K562 (cell line): ENCODE data around the gene SELENOI. TPM values are rescaled to one million over a fixed set of nuclear protein-coding genes. Genes with fewer than 3 reads are reported as not detected.

ENCODE experiments used
- ATAC-seq: fragments of 200-7000 bp; cut with Tn5 transposase; 3 replicates; pipeline ENCODE4 v1.9.1; 2020; ENCODE audit warnings: moderate library complexity
- BruUV-seq: library from RNA; stranded (reverse); fragments of 400-500 nt; replicated peaks from 2 replicates; lab custom pipeline; 2021; lab: Mats Ljungman, UMichigan
- CTCF ChIA-PET: fragments of 300-600 bp; formaldehyde crosslinking; extraction: SDS; loops from one replicate; lab custom pipeline; 2021; ENCODE audit warnings: low intra/inter-chr PET ratio; lab: Yijun Ruan, JAX
- POLR2A ChIA-PET: fragments of 300-600, 350-650 bp; sonication (Branson Sonifier 250); formaldehyde crosslinking; extraction: SDS; loops from one replicate; lab custom pipeline; 2021; ENCODE audit warnings: antibody characterized with exemption, inconsistent platforms; lab: Yijun Ruan, JAX
- DNase-seq, 4 experiments: peaks; one replicate each; pipeline versions ENCODE4 v3.0.0 to v3.0.0-alpha.2; 2011 to 2018; ENCODE audit warnings: low spot score in 3 of 4, mixed read lengths in 3 of 4; ENCODE audit errors: extremely low read depth in 1 of 4
- FAIRE-seq: peaks from 2 replicates; lab custom pipeline; 2011; peaks lifted over from hg19 to GRCh38; lab: Jason Lieb, UNC
- H2AFZ ChIP-seq: 2 replicates; pipeline ENCODE4 v1.6.0; 2011; ENCODE audit warnings: low read depth, low read length, control low read depth, inconsistent platforms
- H3K27ac ChIP-seq: fragments of 200-600 bp; 3 replicates; pipeline ENCODE4 v1.8.0; 2011; ENCODE audit warnings: low read depth, mild to moderate bottlenecking, control low read depth, inconsistent platforms, low read length, moderate library complexity, mixed read lengths; ENCODE audit errors: extremely low read depth
- H3K27me3 ChIP-seq, 2 experiments: fragments of 300-600 bp in 1 of 2; 2 replicates in 1 of 2; 3 replicates in 1 of 2; pipeline versions ENCODE4 v1.6.0 to v1.8.0; 2011; ENCODE audit warnings: inconsistent platforms in 2 of 2, low read length in 2 of 2, mild to moderate bottlenecking in 1 of 2, mixed read lengths in 1 of 2, moderate library complexity in 1 of 2; ENCODE audit not compliant: control insufficient read depth in 2 of 2, insufficient read depth in 2 of 2
- H3K36me3 ChIP-seq: fragments of 300-600 bp; 3 replicates; pipeline ENCODE4 v1.8.0; 2011; ENCODE audit warnings: mild to moderate bottlenecking, low read length, inconsistent platforms; ENCODE audit not compliant: control insufficient read depth, insufficient read depth
- H3K4me1 ChIP-seq, 2 experiments: fragments of 200-600 bp in 1 of 2; replicated peaks in 1 of 2; 2 replicates in 1 of 2; 3 replicates in 1 of 2; pipeline versions ENCODE4 v1.5.1 to v1.8.0; 2011; ENCODE audit warnings: inconsistent platforms in 2 of 2, low read length in 2 of 2, mild to moderate bottlenecking in 1 of 2, mixed read lengths in 1 of 2, moderate library complexity in 1 of 2; ENCODE audit not compliant: control insufficient read depth in 2 of 2, insufficient read depth in 2 of 2
- H3K4me2 ChIP-seq: 2 replicates; pipeline ENCODE4 v1.6.1; 2011; ENCODE audit warnings: low read length, control low read depth, inconsistent platforms, mixed read lengths; ENCODE audit not compliant: insufficient read depth
- H3K4me3 ChIP-seq: fragments of 200-600 bp; sonication (generic), shearing (Covaris generic); 2 replicates; pipeline ENCODE4 v1.5.1; 2016; ENCODE audit warnings: control low read depth, inconsistent platforms
- H3K79me2 ChIP-seq: fragments of 200-600 bp; 3 replicates; pipeline ENCODE4 v1.8.0; 2011; ENCODE audit warnings: low read length, inconsistent platforms; ENCODE audit not compliant: control insufficient read depth, insufficient read depth
- H3K9ac ChIP-seq, 2 experiments: 2 replicates each; pipeline versions ENCODE4 v1.6.0 to v1.6.1; 2011; ENCODE audit warnings: low read depth in 2 of 2, low read length in 2 of 2, control low read depth in 1 of 2, inconsistent platforms in 1 of 2, mild to moderate bottlenecking in 1 of 2, mixed read lengths in 1 of 2; ENCODE audit not compliant: insufficient read depth in 1 of 2
- H3K9me1 ChIP-seq: one replicate; pipeline ENCODE4 v1.6.0; 2011; ENCODE audit warnings: inconsistent platforms, mild to moderate bottlenecking, low read length, moderate library complexity; ENCODE audit not compliant: control insufficient read depth, insufficient read depth
- H3K9me3 ChIP-seq: replicated peaks from 2 replicates; pipeline ENCODE4 v1.5.1; 2011; ENCODE audit warnings: low read depth, low read length, inconsistent platforms; ENCODE audit not compliant: control insufficient read depth, insufficient read depth
- H4K20me1 ChIP-seq: replicated peaks from 2 replicates; pipeline ENCODE4 v1.6.1; 2011; ENCODE audit warnings: low read length, inconsistent platforms, mixed read lengths; ENCODE audit not compliant: control insufficient read depth, insufficient read depth
- GTF3C2 ChIP-seq: IDR thresholded peaks from 3 replicates; pipeline ENCODE4 v1.6.1; 2011; ENCODE audit warnings: borderline replicate concordance, mild to moderate bottlenecking, moderate library complexity; ENCODE audit not compliant: insufficient read length; ENCODE audit errors: extremely low read depth
- HMBOX1 ChIP-seq: sonication (generic); IDR thresholded peaks from 2 replicates; pipeline ENCODE4 v1.6.1; 2016
- HMG20A ChIP-seq: fragments of 450-650 bp; formaldehyde crosslinking; conservative IDR thresholded peaks from 2 replicates; pipeline ENCODE4 v1.4.0; 2020; ENCODE audit warnings: mild to moderate bottlenecking, mixed read lengths
- MCM2 ChIP-seq: fragments of 450-650 bp; IDR thresholded peaks from 2 replicates; pipeline ENCODE4 v1.6.1; 2017; ENCODE audit warnings: low read depth, mild to moderate bottlenecking
- PHTF2 ChIP-seq: fragments of 250-450 bp; sonication (Bioruptor Pico); IDR thresholded peaks from 2 replicates; pipeline ENCODE4 v1.5.0; 2021; ENCODE audit warnings: mild to moderate bottlenecking
- ZNF274 ChIP-seq: IDR thresholded peaks from 2 replicates; pipeline ENCODE4 v1.6.1; 2011; ENCODE audit warnings: low read depth, mild to moderate bottlenecking, low read length, moderate library complexity, borderline replicate concordance
- ZNF395 ChIP-seq: fragments of 200-800 bp; sonication (Bioruptor generic); IDR thresholded peaks from 2 replicates; pipeline ENCODE4 v1.6.1; 2017; ENCODE audit warnings: missing genetic modification characterization, missing compliant biosample characterization
- WGBS: fragments of 100-300 bp; shearing (Covaris generic); methylation state at CpG from one replicate; pipeline ENCODE4 v1.1.6; 2016; ENCODE audit warnings: low coverage, mixed read lengths; ENCODE audit not compliant: insufficient coverage; ENCODE audit errors: missing lambda C conversion rate; 5-methylcytosine and 5-hydroxymethylcytosine counted together
- in situ Hi-C: fragments of 300-500 bp; cut with MboI; formaldehyde crosslinking; loops from 4 replicates; pipeline ENCODE4 v1.15.0; 2018; ENCODE audit warnings: inconsistent platforms, mixed read lengths
- intact Hi-C: fragments of 100-400 bp; cut with micrococcal nuclease; formaldehyde crosslinking; loops from 2 replicates; pipeline ENCODE4 v1.14.2; 2022
- polyA plus RNA-seq, 8 experiments: library from polyadenylated mRNA; depleted of rRNA in 4 of 8; stranded (reverse) in 5 of 8; unstranded in 3 of 8; fragments of >200 nt; fragmentation: Nextera tagmentation in 2 of 8; fragmentation: Illumina TruSeq in 1 of 8; extraction: Ambion mirVana in 2 of 8; extraction: Trizol in 1 of 8; gene quantifications; 2 replicates each; pipeline versions ENCODE4 v1.2.1 to v1.2.3, GENCODE V29; 2011 to 2014; ENCODE audit warnings: inconsistent platforms in 1 of 8, missing spikeins in 1 of 8
- total RNA-seq, 7 experiments: library from RNA; depleted of rRNA in 6 of 7; stranded (reverse); fragments of >200 nt in 6 of 7; fragmentation: Illumina TruSeq in 2 of 7; extraction: Trizol in 2 of 7; gene quantifications; 2 replicates each; pipeline versions ENCODE4 v1.2.1 to v1.2.3, GENCODE V29; 2011 to 2021; ENCODE audit warnings: low replicate concordance in 1 of 7
- TF ChIP-seq, protein P1 (sequence below): conservative IDR thresholded peaks from 2 replicates; pipeline ENCODE4 v1.6.1; 2011; ENCODE audit warnings: low read depth, mild to moderate bottlenecking, low read length; ENCODE audit not compliant: control insufficient read depth
- TF ChIP-seq, protein P2 (sequence below): fragments of 250-450 bp; sonication (Bioruptor Pico); IDR thresholded peaks from 2 replicates; pipeline ENCODE4 v1.8.0; 2022; ENCODE audit warnings: inconsistent platforms

Gene SELENOI
- total and polyA plus RNA-seq, 9 of the 15 experiments (the other 6 are each of a cell fraction or from before 2014, with no cell fraction given): 9.6 to 46.9 (median 24.4) TPM

- TF ChIP-seq, protein P1, sequence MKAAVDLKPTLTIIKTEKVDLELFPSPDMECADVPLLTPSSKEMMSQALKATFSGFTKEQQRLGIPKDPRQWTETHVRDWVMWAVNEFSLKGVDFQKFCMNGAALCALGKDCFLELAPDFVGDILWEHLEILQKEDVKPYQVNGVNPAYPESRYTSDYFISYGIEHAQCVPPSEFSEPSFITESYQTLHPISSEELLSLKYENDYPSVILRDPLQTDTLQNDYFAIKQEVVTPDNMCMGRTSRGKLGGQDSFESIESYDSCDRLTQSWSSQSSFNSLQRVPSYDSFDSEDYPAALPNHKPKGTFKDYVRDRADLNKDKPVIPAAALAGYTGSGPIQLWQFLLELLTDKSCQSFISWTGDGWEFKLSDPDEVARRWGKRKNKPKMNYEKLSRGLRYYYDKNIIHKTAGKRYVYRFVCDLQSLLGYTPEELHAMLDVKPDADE: no peak
- TF ChIP-seq HMG20A (CRISPR knock-in tag): no peak
- TF ChIP-seq, protein P2, sequence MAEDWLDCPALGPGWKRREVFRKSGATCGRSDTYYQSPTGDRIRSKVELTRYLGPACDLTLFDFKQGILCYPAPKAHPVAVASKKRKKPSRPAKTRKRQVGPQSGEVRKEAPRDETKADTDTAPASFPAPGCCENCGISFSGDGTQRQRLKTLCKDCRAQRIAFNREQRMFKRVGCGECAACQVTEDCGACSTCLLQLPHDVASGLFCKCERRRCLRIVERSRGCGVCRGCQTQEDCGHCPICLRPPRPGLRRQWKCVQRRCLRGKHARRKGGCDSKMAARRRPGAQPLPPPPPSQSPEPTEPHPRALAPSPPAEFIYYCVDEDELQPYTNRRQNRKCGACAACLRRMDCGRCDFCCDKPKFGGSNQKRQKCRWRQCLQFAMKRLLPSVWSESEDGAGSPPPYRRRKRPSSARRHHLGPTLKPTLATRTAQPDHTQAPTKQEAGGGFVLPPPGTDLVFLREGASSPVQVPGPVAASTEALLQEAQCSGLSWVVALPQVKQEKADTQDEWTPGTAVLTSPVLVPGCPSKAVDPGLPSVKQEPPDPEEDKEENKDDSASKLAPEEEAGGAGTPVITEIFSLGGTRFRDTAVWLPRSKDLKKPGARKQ (CRISPR knock-in tag): no peak
- no peak for TF ChIP-seq MCM2
These were observed 9.4 kb downstream of the SELENOI start (continued) for GRCh38 chr2:26355038-26355995.

- ATAC-seq (peak; percentile 34), DNase-seq (peak in 1 of 4 experiments; percentile 30), FAIRE-seq (no peak)
- Histone ChIP-seq H3K36me3 (peaks cover 47% of the 10 kb centered on the region), H3K9me1 (no peaks in the 10 kb centered on the region), H3K4me1 (peaks cover 37 to 73% of the 10 kb centered on the region in 2 experiments), H4K20me1 (0 out of 2 replicates have a peak, but pooled peaks cover 5% of the 10 kb centered on the region), H3K27me3 (no peaks in the 10 kb centered on the region), H3K9ac (peak overlapping the region; percentile 80 to 85; a peak in 3 of 4 replicates), H3K79me2 (peaks cover 98% of the 10 kb centered on the region), H3K4me3 (peak overlapping the region; percentile 6; the same call in 1 of the 2 replicates), H3K9me3 (no peaks in the 10 kb centered on the region; the same call in 1 of the 2 replicates), H3K4me2 (peak overlapping the region; percentile 81), H3K27ac (peak overlapping the region; percentile 95), H2AFZ (no peak overlapping the region; the same call in 1 of the 2 replicates)
- POLR2A ChIA-PET: interaction anchor here (0.7 to 8.0 kb wide), 11 partner anchors 9 to 113 kb away, joined by 3 to 64 read pairs (median 4); partner anchors contain the start of genes ADGRF3, HADHA, HADHB and SELENOI
- in situ Hi-C loops (no loop called here), intact Hi-C loops (no loop called here)
- BruUV-seq: no TSS peak
- 52% methylated on average over 2 of the region's 2 CpGs for WGBS
- CTCF ChIA-PET: no interaction called here
- peak; percentile 51 for TF ChIP-seq HMBOX1
- TF ChIP-seq ZNF395 (CRISPR knock-in tag): no peak
- TF ChIP-seq PHTF2 (CRISPR knock-in tag): no peak
- TF ChIP-seq GTF3C2: no peak
- no peak for TF ChIP-seq ZNF274
These were observed 10.2 kb downstream of the SELENOI start for GRCh38 chr2:26356111-26356510.
